ENCODE results near the gene HSPA12A. TPM values are rescaled to one million over a fixed set of nuclear protein-coding genes. Genes with fewer than 3 reads are reported as not detected.

Gene HSPA12A
- total RNA-seq, 1 donor from 2014 or later: 7.9 TPM

DNA sequence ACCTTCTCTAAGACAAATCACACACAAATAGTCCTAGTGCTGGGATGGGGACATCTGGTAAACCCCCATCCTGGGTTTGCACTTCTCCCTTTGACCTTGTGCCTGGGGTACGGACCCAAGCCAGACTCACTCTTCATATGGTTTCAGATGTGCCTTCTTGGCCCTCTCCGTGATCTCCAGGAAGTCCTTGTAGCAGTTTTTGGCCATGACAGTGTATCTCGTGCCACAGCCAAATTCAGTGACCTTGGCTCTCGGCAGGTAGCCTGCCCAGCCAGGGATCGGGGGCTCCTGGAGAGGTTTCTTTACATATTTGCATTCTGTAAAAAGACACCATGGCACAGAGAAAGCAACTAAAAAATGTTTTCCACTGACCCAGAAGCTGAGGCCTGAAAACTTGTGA is 77.7 kb downstream of the HSPA12A start:
- peaks cover 3% of the 10 kb centered on the region for H3K4me1 Mint-ChIP-seq (ENCODE audit: low read depth, unreplicated experiment)
- H3K9me3 ChIP-seq (ENCODE audit: insufficient read depth, low read depth, low read length): no peaks in the 10 kb centered on the region
- H3K27ac ChIP-seq (ENCODE audit: low read depth, low read length): no peak overlapping the region
- no peak overlapping the region for H3K27ac Mint-ChIP-seq (ENCODE audit: unreplicated experiment)
- peaks cover 7% of the 10 kb centered on the region for H3K27me3 Mint-ChIP-seq (ENCODE audit: low read depth, unreplicated experiment)
- H3K36me3 Mint-ChIP-seq (ENCODE audit: low read depth, unreplicated experiment): no peaks in the 10 kb centered on the region
- DNase-seq (ENCODE audit: low read depth) (no peak), FAIRE-seq (no peak)
- H4K20me1 ChIP-seq (ENCODE audit: insufficient read depth, low read length): no peaks in the 10 kb centered on the region
- H3K27me3 ChIP-seq (ENCODE audit: insufficient read depth, low read length): no peaks in the 10 kb centered on the region
- H3K4me2 ChIP-seq (ENCODE audit: low read length): no peak overlapping the region
- TF ChIP-seq, protein P1, sequence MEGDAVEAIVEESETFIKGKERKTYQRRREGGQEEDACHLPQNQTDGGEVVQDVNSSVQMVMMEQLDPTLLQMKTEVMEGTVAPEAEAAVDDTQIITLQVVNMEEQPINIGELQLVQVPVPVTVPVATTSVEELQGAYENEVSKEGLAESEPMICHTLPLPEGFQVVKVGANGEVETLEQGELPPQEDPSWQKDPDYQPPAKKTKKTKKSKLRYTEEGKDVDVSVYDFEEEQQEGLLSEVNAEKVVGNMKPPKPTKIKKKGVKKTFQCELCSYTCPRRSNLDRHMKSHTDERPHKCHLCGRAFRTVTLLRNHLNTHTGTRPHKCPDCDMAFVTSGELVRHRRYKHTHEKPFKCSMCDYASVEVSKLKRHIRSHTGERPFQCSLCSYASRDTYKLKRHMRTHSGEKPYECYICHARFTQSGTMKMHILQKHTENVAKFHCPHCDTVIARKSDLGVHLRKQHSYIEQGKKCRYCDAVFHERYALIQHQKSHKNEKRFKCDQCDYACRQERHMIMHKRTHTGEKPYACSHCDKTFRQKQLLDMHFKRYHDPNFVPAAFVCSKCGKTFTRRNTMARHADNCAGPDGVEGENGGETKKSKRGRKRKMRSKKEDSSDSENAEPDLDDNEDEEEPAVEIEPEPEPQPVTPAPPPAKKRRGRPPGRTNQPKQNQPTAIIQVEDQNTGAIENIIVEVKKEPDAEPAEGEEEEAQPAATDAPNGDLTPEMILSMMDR (IDR thresholded peaks at IDR 0.05; ENCODE audit: insufficient read depth, low read depth, low read length): no peak
- no peak for TF ChIP-seq EZH2 (IDR thresholded peaks at IDR 0.05; ENCODE audit: insufficient read depth, low read length)
- H3K4me3 ChIP-seq (ENCODE audit: insufficient read depth, low read depth, low read length): no peak overlapping the region
- H3K9ac ChIP-seq (ENCODE audit: low read length): no peak overlapping the region
- H3K4me3 Mint-ChIP-seq (ENCODE audit: unreplicated experiment): no peak overlapping the region
- H3K4me1 ChIP-seq (ENCODE audit: insufficient read depth, low read length): peaks cover 2% of the 10 kb centered on the region
- H3K9me3 Mint-ChIP-seq (ENCODE audit: unreplicated experiment): peaks cover 7% of the 10 kb centered on the region
- H3K36me3 ChIP-seq (ENCODE audit: insufficient read depth, low read length): no peaks in the 10 kb centered on the region
- no peaks in the 10 kb centered on the region for H3K79me2 ChIP-seq (ENCODE audit: insufficient read depth, low read length)
- no peak overlapping the region for H2AFZ ChIP-seq (ENCODE audit: low read depth, low read length)

- H4K20me1 ChIP-seq (ENCODE audit: insufficient read depth, low read length): no peaks in the 10 kb centered on the region
- TF ChIP-seq, protein P1 (IDR thresholded peaks at IDR 0.05; ENCODE audit: insufficient read depth, low read depth, low read length): no peak
- no peak for TF ChIP-seq EZH2 (IDR thresholded peaks at IDR 0.05; ENCODE audit: insufficient read depth, low read length)
- H3K9me3 Mint-ChIP-seq (ENCODE audit: unreplicated experiment): peaks cover 6% of the 10 kb centered on the region
- no peaks in the 10 kb centered on the region for H3K9me3 ChIP-seq (ENCODE audit: insufficient read depth, low read depth, low read length)
- H3K36me3 ChIP-seq (ENCODE audit: insufficient read depth, low read length): no peaks in the 10 kb centered on the region
- no peak overlapping the region for H3K4me3 ChIP-seq (ENCODE audit: insufficient read depth, low read depth, low read length)
- H3K27me3 Mint-ChIP-seq (ENCODE audit: low read depth, unreplicated experiment): peaks cover 7% of the 10 kb centered on the region
- no peak for DNase-seq (ENCODE audit: low read depth)
- H3K4me2 ChIP-seq (ENCODE audit: low read length): no peak overlapping the region
- H3K27me3 ChIP-seq (ENCODE audit: insufficient read depth, low read length): no peaks in the 10 kb centered on the region
- H3K4me3 Mint-ChIP-seq (ENCODE audit: unreplicated experiment): no peak overlapping the region
- H3K4me1 ChIP-seq (ENCODE audit: insufficient read depth, low read length): peaks cover 2% of the 10 kb centered on the region
- H3K79me2 ChIP-seq (ENCODE audit: insufficient read depth, low read length): no peaks in the 10 kb centered on the region
- H3K27ac ChIP-seq (ENCODE audit: low read depth, low read length): no peak overlapping the region
- no peak overlapping the region for H2AFZ ChIP-seq (ENCODE audit: low read depth, low read length)
- H3K4me1 Mint-ChIP-seq (ENCODE audit: low read depth, unreplicated experiment): no peaks in the 10 kb centered on the region
- FAIRE-seq: no peak
- no peaks in the 10 kb centered on the region for H3K36me3 Mint-ChIP-seq (ENCODE audit: low read depth, unreplicated experiment)
- H3K9ac ChIP-seq (ENCODE audit: low read length): no peak overlapping the region
- no peak overlapping the region for H3K27ac Mint-ChIP-seq (ENCODE audit: unreplicated experiment)
Observed at GRCh38 chr10:116663342-116663741, 79.0 kb downstream of the HSPA12A start.

GRCh38 chr10:116660860-116661259 is 81.5 kb downstream of the HSPA12A start:
- TF ChIP-seq, protein P1 (IDR thresholded peaks at IDR 0.05; ENCODE audit: insufficient read depth, low read depth, low read length): no peak
- no peak for TF ChIP-seq EZH2 (IDR thresholded peaks at IDR 0.05; ENCODE audit: insufficient read depth, low read length)
- H3K27me3 Mint-ChIP-seq (ENCODE audit: low read depth, unreplicated experiment): peaks cover 7% of the 10 kb centered on the region
- Histone ChIP-seq H3K27ac (ENCODE audit: low read depth, low read length) (no peak overlapping the region), H3K4me3 (ENCODE audit: insufficient read depth, low read depth, low read length) (no peak overlapping the region), H3K27me3 (ENCODE audit: insufficient read depth, low read length) (no peaks in the 10 kb centered on the region), H3K4me2 (ENCODE audit: low read length) (no peak overlapping the region), H3K9me3 (ENCODE audit: insufficient read depth, low read depth, low read length) (no peaks in the 10 kb centered on the region), H2AFZ (ENCODE audit: low read depth, low read length) (no peak overlapping the region), H3K79me2 (ENCODE audit: insufficient read depth, low read length) (no peaks in the 10 kb centered on the region), H3K36me3 (ENCODE audit: insufficient read depth, low read length) (no peaks in the 10 kb centered on the region), H4K20me1 (ENCODE audit: insufficient read depth, low read length) (no peaks in the 10 kb centered on the region), H3K4me1 (ENCODE audit: insufficient read depth, low read length) (peaks cover 2% of the 10 kb centered on the region), H3K9ac (ENCODE audit: low read length) (no peak overlapping the region)
- FAIRE-seq (no peak), DNase-seq (ENCODE audit: low read depth) (no peak)
- H3K27ac Mint-ChIP-seq (ENCODE audit: unreplicated experiment): no peak overlapping the region
- H3K4me1 Mint-ChIP-seq (ENCODE audit: low read depth, unreplicated experiment): no peaks in the 10 kb centered on the region
- H3K9me3 Mint-ChIP-seq (ENCODE audit: unreplicated experiment): no peaks in the 10 kb centered on the region
- H3K4me3 Mint-ChIP-seq (ENCODE audit: unreplicated experiment): no peak overlapping the region
- H3K36me3 Mint-ChIP-seq (ENCODE audit: low read depth, unreplicated experiment): no peaks in the 10 kb centered on the region
